Activated CD8-positive, alpha-beta memory T cell treated with anti-CD3 and anti-CD28 coated beads, Interleukin-2, amount 10 ng/mL, durations not matched to agents 7 days and 5 days (primary cell): ENCODE results near the gene TP53. TPM values are rescaled to one million over a fixed set of nuclear protein-coding genes. Genes with fewer than 3 reads are reported as not detected.

Experiments
- ATAC-seq: fragments of 150-1000 bp; cut with Tn5 transposase; one replicate; pipeline ENCODE4 v1.10.0; 2021; ENCODE audit warnings: moderate library complexity
- CTCF ChIA-PET: fragments of 350-600 bp; sonication (Branson Sonifier 250); formaldehyde crosslinking; loops from one replicate; lab custom pipeline; 2021; ENCODE audit warnings: antibody characterized with exemption; lab: Charles Lee
- DNase-seq: peaks from one replicate; pipeline ENCODE4 v3.0.0-alpha.2; 2020
- H3K27ac Mint-ChIP-seq: one replicate; pipeline ENCODE4 v1.8.0; 2021; ENCODE audit warnings: mild to moderate bottlenecking, mixed read lengths
- H3K27me3 Mint-ChIP-seq: one replicate; pipeline ENCODE4 v1.8.0; 2021; ENCODE audit warnings: mixed read lengths
- H3K36me3 Mint-ChIP-seq: one replicate; pipeline ENCODE4 v1.8.0; 2021; ENCODE audit warnings: mild to moderate bottlenecking, mixed read lengths
- H3K4me1 Mint-ChIP-seq: one replicate; pipeline ENCODE4 v1.8.0; 2021; ENCODE audit warnings: mixed read lengths
- H3K4me3 Mint-ChIP-seq: one replicate; pipeline ENCODE4 v1.8.0; 2021; ENCODE audit warnings: mild to moderate bottlenecking, moderate library complexity, mixed read lengths
- H3K9me3 Mint-ChIP-seq: one replicate; pipeline ENCODE4 v1.8.0; 2022; ENCODE audit warnings: low read depth, mixed read lengths
- total RNA-seq, 2 experiments: library from RNA; stranded (reverse); gene quantifications; one replicate each; pipeline ENCODE4 v1.2.3, GENCODE V29; 2021

TP53 gene
- 100 to 1,000 TPM; 137 to 171 TPM for total RNA-seq

GRCh38 chr17:7687072-7687907 is at the start of gene TP53:
TP53 (minus strand) TSS chr17:7687490; CDS start chr17:7676594, 10,896 bp downstream.
- CTCF ChIA-PET: interaction anchor here (0.6 to 6.3 kb wide), 61 partner anchors 8 to 385 kb away, joined by 3 to 81 read pairs (median 4); partner anchors contain the start of genes ACAP1, ATP1B2, CD68 and CNTROB
- Mint-ChIP-seq H3K4me1 (peaks cover 34% of the 10 kb centered on the region), H3K27me3 (no peaks in the 10 kb centered on the region), H3K27ac (peak within 1 kb of the TSS; percentile 97), H3K4me3 (peak within 1 kb of the TSS; percentile 96), H3K9me3 (no peaks in the 10 kb centered on the region), H3K36me3 (peaks cover 30% of the 10 kb centered on the region)
- peak; percentile 61 for ATAC-seq
- peak; percentile 95 for DNase-seq

DNA sequence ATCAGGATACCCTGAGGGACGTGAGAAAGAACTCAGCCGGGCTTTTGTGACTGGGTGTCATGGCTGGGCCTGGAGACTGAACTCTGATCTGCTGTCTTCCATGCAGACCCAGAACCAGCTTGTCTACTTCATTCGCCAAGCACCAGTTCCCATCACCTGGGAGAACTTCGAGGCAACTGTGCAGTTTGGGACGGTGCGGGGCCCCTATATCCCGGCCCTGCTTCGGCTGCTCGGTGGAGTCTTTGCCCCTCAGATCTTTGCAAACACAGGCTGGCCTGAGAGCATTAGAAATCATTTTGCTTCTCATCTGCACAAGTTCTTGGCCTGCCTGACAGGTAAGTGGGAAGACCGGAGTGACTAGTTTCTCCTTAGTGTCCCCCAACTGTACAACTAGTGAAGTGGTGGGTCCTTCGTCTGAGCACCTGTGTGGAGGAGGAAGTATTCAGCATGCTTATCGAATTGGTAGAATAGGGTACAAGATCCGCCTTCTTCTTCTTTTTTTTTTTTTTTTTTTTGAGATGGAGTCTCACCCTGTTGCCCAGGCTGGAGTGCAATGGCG is 45.8 kb upstream of the TP53 start:
- Mint-ChIP-seq H3K4me3 (no peak overlapping the region), H3K9me3 (no peaks in the 10 kb centered on the region), H3K27ac (no peak overlapping the region), H3K36me3 (no peaks in the 10 kb centered on the region), H3K27me3 (peaks cover 41% of the 10 kb centered on the region), H3K4me1 (no peaks in the 10 kb centered on the region)
- ATAC-seq: no peak
- DNase-seq: no peak
- CTCF ChIA-PET: no interaction called here

GRCh38 chr17:7729816-7730215 is 42.5 kb upstream of the TP53 start:
- CTCF ChIA-PET: interaction anchor here (0.9 to 1.7 kb wide), 3 partner anchors 42 to 272 kb away, joined by 3 read pairs; partner anchors contain the start of gene WRAP53
- Mint-ChIP-seq H3K27ac (no peak overlapping the region), H3K4me1 (no peaks in the 10 kb centered on the region), H3K9me3 (no peaks in the 10 kb centered on the region), H3K27me3 (peaks cover 31% of the 10 kb centered on the region), H3K4me3 (no peak overlapping the region), H3K36me3 (no peaks in the 10 kb centered on the region)
- no peak for ATAC-seq
- DNase-seq: no peak

GRCh38 chr17:7727886-7728285 is 40.6 kb upstream of the TP53 start:
- CTCF ChIA-PET: interaction anchor here (1.4 kb wide), 1 partner anchor 39 kb away, joined by 3 read pairs; the partner anchor contains the start of gene WRAP53
- H3K4me1 Mint-ChIP-seq: no peaks in the 10 kb centered on the region
- H3K4me3 Mint-ChIP-seq: no peak overlapping the region

DNA sequence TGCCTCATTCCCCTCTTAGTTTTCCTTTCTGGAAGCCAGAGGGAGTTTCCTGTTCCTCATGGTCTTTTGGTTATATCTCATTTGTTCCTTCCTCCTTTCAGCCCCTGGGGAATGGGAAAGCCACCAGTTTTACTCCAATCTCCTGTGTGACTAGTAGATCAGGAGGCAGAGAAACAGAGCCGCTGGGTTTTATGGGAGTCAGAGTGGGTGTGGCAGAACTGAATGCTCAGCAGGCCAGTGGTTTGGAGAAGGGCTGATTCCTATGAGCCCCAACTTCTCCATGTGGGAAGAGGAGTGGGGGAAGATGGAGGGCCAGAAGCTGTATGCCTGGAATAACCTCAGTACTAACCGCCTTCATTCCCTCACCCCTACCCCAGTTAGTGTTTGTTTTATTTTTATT is 34.3 kb upstream of the TP53 start:
- CTCF ChIA-PET: interaction anchor here (1.0 kb wide), 1 partner anchor 34 kb away, joined by 4 read pairs; no protein-coding TSS in a partner anchor
- ATAC-seq: no peak
- Mint-ChIP-seq H3K4me3 (no peak overlapping the region), H3K27ac (no peak overlapping the region), H3K36me3 (no peaks in the 10 kb centered on the region), H3K4me1 (peaks cover 22% of the 10 kb centered on the region), H3K27me3 (peaks cover 53% of the 10 kb centered on the region), H3K9me3 (no peaks in the 10 kb centered on the region)
- DNase-seq: no peak

More at GRCh38 chr17:7727886-7728285, 40.6 kb upstream of the TP53 start:
- DNase-seq (no peak), ATAC-seq (no peak)
- peaks cover 32% of the 10 kb centered on the region for H3K27me3 Mint-ChIP-seq
- H3K9me3 Mint-ChIP-seq: no peaks in the 10 kb centered on the region
- no peaks in the 10 kb centered on the region for H3K36me3 Mint-ChIP-seq
- H3K27ac Mint-ChIP-seq: no peak overlapping the region

DNA sequence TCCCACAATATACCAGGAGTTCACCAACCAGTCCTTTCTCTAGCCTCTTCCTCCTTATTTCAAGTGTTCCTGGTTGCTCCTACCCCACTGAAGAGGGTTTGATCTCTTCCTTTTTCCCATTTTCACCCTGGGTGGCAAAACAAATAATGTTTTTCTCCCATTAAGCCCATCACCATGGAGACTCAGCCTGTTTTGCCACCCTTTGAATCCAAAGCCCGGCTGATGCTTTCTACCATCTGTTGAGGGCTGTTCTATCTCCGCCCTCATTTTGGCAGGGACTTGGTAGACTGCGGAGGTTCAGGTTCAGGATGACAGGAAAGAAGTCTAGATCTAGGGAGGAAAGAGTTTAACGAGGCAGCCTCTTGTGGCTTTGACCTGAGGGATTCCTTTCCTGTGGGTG is 32.8 kb upstream of the TP53 start:
- Mint-ChIP-seq H3K4me1 (peaks cover 25% of the 10 kb centered on the region), H3K27me3 (peaks cover 64% of the 10 kb centered on the region), H3K4me3 (no peak overlapping the region), H3K27ac (no peak overlapping the region), H3K9me3 (no peaks in the 10 kb centered on the region), H3K36me3 (no peaks in the 10 kb centered on the region)
- DNase-seq (no peak), ATAC-seq (no peak)
- CTCF ChIA-PET: interaction anchor here (1.1 to 1.3 kb wide), 2 partner anchors 23 to 33 kb away, joined by 4 to 6 read pairs; partner anchors contain the start of gene TP53

DNA sequence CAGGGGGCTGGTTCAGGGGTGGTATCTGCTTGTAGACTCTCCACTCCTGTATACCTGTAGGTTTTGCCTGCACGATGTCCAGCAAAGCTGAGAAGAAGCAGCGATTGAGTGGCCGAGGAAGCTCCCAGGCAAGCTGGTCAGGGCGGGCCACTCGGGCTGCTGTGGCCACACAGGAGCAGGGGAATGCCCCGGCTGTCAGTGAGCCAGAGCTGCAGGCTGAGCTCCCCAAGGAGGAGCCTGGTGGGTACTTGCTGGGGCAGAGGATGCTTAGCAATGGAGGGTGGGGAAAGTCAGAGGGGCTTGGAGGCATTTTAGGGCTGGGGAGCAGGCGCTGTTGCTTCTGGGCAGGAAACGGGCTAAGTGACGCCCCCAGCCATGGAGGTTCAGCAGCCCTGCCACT is 32.4 kb upstream of the TP53 start:
- Mint-ChIP-seq H3K36me3 (no peaks in the 10 kb centered on the region), H3K27me3 (peaks cover 66% of the 10 kb centered on the region), H3K4me3 (no peak overlapping the region), H3K4me1 (peaks cover 25% of the 10 kb centered on the region), H3K9me3 (no peaks in the 10 kb centered on the region), H3K27ac (no peak overlapping the region)
- DNase-seq: no peak
- ATAC-seq: no peak
- CTCF ChIA-PET: interaction anchor here (1.3 kb wide), 1 partner anchor 24 kb away, joined by 4 read pairs; no protein-coding TSS in a partner anchor

GRCh38 chr17:7717756-7718350 is 30.6 kb upstream of the TP53 start:
- peak overlapping the region; percentile 8 for H3K27ac Mint-ChIP-seq
- CTCF ChIA-PET: interaction anchor here (1.2 to 3.1 kb wide), 3 partner anchors 12 to 83 kb away, joined by 3 to 11 read pairs (median 11); partner anchors contain the start of genes EFNB3, TP53 and WRAP53

DNA sequence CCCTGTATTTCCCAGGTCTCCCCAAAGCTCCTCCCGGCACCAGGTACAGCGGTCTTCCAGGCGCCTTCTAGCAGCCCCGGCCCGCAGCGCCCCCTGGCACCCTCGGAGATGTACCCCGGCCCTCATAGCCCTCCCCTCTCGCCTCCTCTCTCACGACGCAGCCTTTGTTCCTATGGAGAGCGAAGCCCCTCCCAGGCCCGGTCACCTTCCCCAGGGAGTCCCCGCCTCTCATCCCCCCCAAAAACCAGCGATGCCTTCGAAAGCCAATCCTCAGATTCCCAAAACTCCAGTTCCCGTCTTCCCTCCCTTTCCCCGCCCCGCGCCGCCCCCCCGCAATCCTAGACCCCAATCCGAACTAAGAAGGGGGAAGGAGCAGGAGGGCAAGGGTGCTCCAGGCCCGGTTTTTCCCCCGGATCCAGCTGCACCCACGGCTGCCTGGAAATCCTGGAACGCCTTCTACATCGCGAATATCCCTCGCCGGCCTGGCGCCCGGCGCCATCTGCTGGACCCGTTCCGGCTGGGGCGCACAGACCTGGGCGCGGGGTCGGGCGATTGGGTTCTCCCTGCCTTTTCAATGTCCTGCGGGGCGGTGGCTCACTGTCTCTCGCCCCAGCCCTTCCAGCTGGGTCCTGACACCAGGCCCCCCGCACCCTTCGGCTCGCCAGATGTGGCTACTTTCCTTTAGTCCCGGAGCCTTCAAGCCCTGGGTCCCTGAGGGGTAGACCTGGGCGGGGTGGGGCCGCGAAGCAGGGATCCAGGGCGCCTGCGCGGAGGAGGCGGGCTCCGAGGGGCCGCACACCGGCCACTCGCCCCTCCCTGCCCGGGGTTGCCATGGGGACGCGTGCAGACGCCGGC is 29.8 kb upstream of the TP53 start, which contains the start of gene DNAH2:
Gene DNAH2, plus strand, starts transcription at position 844 of the 855 bp plus-strand sequence. CDS start 1,991 bp downstream, outside the sequence.
- Mint-ChIP-seq H3K4me3 (peak within 1 kb of the TSS; percentile 77), H3K36me3 (no peaks in the 10 kb centered on the region), H3K27ac (peak within 1 kb of the TSS; percentile 38), H3K4me1 (peaks cover 34% of the 10 kb centered on the region), H3K27me3 (peaks cover 73% of the 10 kb centered on the region), H3K9me3 (no peaks in the 10 kb centered on the region)
- CTCF ChIA-PET: interaction anchor here (1.2 to 3.1 kb wide), 7 partner anchors 11 to 361 kb away, joined by 3 to 11 read pairs (median 3); partner anchors contain the start of genes EFNB3, TP53 and WRAP53
- ATAC-seq (peak; percentile 84), DNase-seq (peak; percentile 83)

More at GRCh38 chr17:7717756-7718350, 30.6 kb upstream of the TP53 start:
- peak overlapping the region; percentile 77 for H3K4me3 Mint-ChIP-seq
- H3K4me1 Mint-ChIP-seq: peaks cover 29% of the 10 kb centered on the region
- peak; percentile 78 for ATAC-seq
- no peaks in the 10 kb centered on the region for H3K9me3 Mint-ChIP-seq
- no peaks in the 10 kb centered on the region for H3K36me3 Mint-ChIP-seq
- H3K27me3 Mint-ChIP-seq: peaks cover 71% of the 10 kb centered on the region
- peak; percentile 90 for DNase-seq

DNA sequence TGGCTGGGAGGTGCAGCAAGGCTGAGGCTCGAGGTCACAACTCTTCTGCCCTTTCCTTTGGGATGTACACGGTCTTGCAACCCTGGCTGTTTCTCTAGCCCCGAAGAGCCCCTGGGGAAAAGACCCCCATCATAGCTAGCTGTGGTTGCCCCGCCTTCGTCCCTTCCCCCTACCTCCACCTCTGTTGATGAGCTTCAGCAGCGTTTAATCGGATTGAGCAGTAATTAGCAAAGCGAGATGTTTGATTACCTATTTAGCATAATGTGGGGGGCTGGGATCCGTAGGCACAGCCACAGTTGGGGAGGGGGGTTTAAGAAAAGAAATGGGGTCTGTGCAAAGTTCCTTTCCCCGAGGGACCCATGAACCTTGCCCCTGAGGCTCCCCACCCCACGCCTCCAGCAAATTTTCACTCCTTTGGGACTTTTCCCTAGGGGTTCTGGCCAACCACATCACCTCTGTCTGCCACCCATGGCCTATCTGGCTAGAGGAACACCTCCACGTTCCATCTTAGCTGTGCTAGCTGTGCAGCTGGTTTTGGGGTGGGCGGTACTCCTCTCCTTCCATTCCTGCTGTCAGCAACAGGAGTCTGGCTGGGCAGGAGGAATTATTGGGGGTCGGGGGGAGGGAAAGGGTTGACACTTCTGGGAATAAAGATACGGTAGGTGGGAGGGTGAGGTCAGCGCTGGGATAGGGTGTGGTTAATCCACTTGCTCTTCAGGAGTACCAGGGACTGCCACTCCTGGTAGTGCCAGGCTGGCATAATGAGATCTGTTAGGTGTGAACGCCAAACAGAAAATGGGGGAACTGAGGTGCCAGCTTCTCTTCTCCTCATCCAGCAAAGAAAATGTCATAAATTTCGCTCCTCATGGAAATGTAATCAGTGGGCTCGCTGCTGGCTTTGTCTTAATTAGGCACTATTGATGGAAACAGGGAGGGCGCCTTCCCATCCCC is 28.9 kb upstream of the TP53 start:
- ATAC-seq: no peak
- H3K36me3 Mint-ChIP-seq: no peaks in the 10 kb centered on the region
- H3K27me3 Mint-ChIP-seq: peaks cover 75% of the 10 kb centered on the region
- no peaks in the 10 kb centered on the region for H3K9me3 Mint-ChIP-seq
- CTCF ChIA-PET: interaction anchor here (1.2 to 3.1 kb wide), 8 partner anchors 10 to 360 kb away, joined by 3 to 11 read pairs (median 3); partner anchors contain the start of genes EFNB3, TP53 and WRAP53
- DNase-seq: no peak
- no peak overlapping the region for H3K27ac Mint-ChIP-seq
- peaks cover 37% of the 10 kb centered on the region for H3K4me1 Mint-ChIP-seq
- H3K4me3 Mint-ChIP-seq: peak overlapping the region; percentile 77
